Mammary epithelial cell (primary cell): ENCODE data around the gene HGS.

Experiments
- CTCF ChIP-seq, 2 donors: IDR thresholded peaks in 1 of 2; conservative IDR thresholded peaks in 1 of 2; 2 replicates each; pipeline ENCODE4 v1.5.1; 2011 to 2012; ENCODE audit warnings: inconsistent platforms in 2 of 2, low read length in 2 of 2, mild to moderate bottlenecking in 2 of 2, control low read depth in 1 of 2, low read depth in 1 of 2; ENCODE audit not compliant: insufficient read depth in 1 of 2; ENCODE audit errors: extremely low read depth in 1 of 2
- EZH2 ChIP-seq: IDR thresholded peaks from 2 replicates; pipeline ENCODE4 v1.6.1; 2012; ENCODE audit warnings: low read length, inconsistent platforms, borderline replicate concordance

- TF ChIP-seq CTCF (conservative IDR thresholded peaks at IDR 0.05 in 1 of 2, IDR thresholded peaks at IDR 0.05 in 1 of 2; ENCODE audit: extremely low read depth in 1 of 2, insufficient read depth in 1 of 2, low read depth in 1 of 2, low read length in 2 of 2) (no peak), EZH2 (no peak)
Measured at GRCh38 chr17:81672954-81673353, 10.9 kb upstream of the HGS start.
